ENCODE measurements around the gene HMGA1.

Gene HMGA1

GRCh38 chr6:34200340-34200971 is 36.2 kb upstream of the HMGA1 start:
- no peak for TF ChIP-seq CTCF (IDR thresholded peaks at IDR 0.05)

- TF ChIP-seq CTCF (IDR thresholded peaks at IDR 0.05) = no peak
These were observed 35.1 kb upstream of the HMGA1 start for GRCh38 chr6:34201455-34202107.

- TF ChIP-seq CTCF (IDR thresholded peaks at IDR 0.05) = no peak
These were observed 34.1 kb upstream of the HMGA1 start for GRCh38 chr6:34202329-34203201.

- TF ChIP-seq CTCF (IDR thresholded peaks at IDR 0.05) = no peak
These were observed 32.0 kb upstream of the HMGA1 start for GRCh38 chr6:34204693-34205092.

- TF ChIP-seq CTCF (IDR thresholded peaks at IDR 0.05) = no peak
These were observed 31.2 kb upstream of the HMGA1 start for GRCh38 chr6:34205466-34205865.

GRCh38 chr6:34205916-34206315 is 30.8 kb upstream of the HMGA1 start:
- TF ChIP-seq CTCF (IDR thresholded peaks at IDR 0.05) = no peak

GRCh38 chr6:34206726-34207125 is 29.9 kb upstream of the HMGA1 start:
- no peak for TF ChIP-seq CTCF (IDR thresholded peaks at IDR 0.05)
